DMS 273 treated with DMSO at 0.1 percent for 48 hours (cell line): ENCODE results near the gene PFN4.

ENCODE experiments used
- DNase-seq: peaks from one replicate; lab custom pipeline; 2025; lab: John Stamatoyannopoulos, UW

PFN4 gene

GRCh38 chr2:24077879-24078278 lies 45.3 kb downstream of the PFN4 start:
- no peak for DNase-seq

- DNase-seq: no peak
These were observed 45.6 kb downstream of the PFN4 start for GRCh38 chr2:24077535-24077877.

GRCh38 chr2:24076849-24077534 lies 46.1 kb downstream of the PFN4 start:
- DNase-seq: no peak

GRCh38 chr2:24075915-24076848 lies 47.0 kb downstream of the PFN4 start, which contains the start of gene SF3B6:
SF3B6 (minus strand) TSS chr2:24076326; CDS start chr2:24076229, 97 bp downstream.
- DNase-seq: peak; percentile 94

- DNase-seq: no peak
These were observed 47.9 kb downstream of the PFN4 start for GRCh38 chr2:24075259-24075658.

- no peak for DNase-seq
These were observed 49.3 kb downstream of the PFN4 start for GRCh38 chr2:24073816-24074215.

- no peak for DNase-seq
These were observed 50.9 kb downstream of the PFN4 start for GRCh38 chr2:24072259-24072658.

GRCh38 chr2:24065341-24065740 lies 57.8 kb downstream of the PFN4 start:
- no peak for DNase-seq
